Central memory CD8-positive, alpha-beta T cell (primary cell): ENCODE measurements around the gene CTNNA3.

Experiments used
- ATAC-seq: fragments of 150-1000 bp; cut with Tn5 transposase; replicated peaks from 2 replicates; pipeline ENCODE4 v1.10.0; 2022; ENCODE audit warnings: mild to moderate bottlenecking, moderate FRiP score, moderate number of reproducible peaks; ENCODE audit not compliant: poor library complexity, severe bottlenecking; ENCODE audit errors: extremely low read depth
- DNase-seq, 2 donors: peaks; one replicate each; pipeline ENCODE4 v3.0.0; 2021; ENCODE audit warnings: low spot score in 2 of 2
- H3K27ac Mint-ChIP-seq: one replicate; pipeline ENCODE4 v1.8.0; 2022; ENCODE audit warnings: low read depth, mild to moderate bottlenecking, moderate library complexity, mixed read lengths
- H3K27me3 Mint-ChIP-seq: one replicate; pipeline ENCODE4 v1.8.0; 2022; ENCODE audit warnings: mixed read lengths
- H3K36me3 Mint-ChIP-seq: one replicate; pipeline ENCODE4 v1.8.0; 2022; ENCODE audit warnings: mild to moderate bottlenecking, moderate library complexity, mixed read lengths; ENCODE audit not compliant: insufficient read depth
- H3K4me1 Mint-ChIP-seq: one replicate; pipeline ENCODE4 v1.8.0; 2022; ENCODE audit warnings: mixed read lengths
- H3K4me3 Mint-ChIP-seq: one replicate; pipeline ENCODE4 v1.8.0; 2022; ENCODE audit warnings: mild to moderate bottlenecking, moderate library complexity, mixed read lengths
- H3K9me3 Mint-ChIP-seq: one replicate; pipeline ENCODE4 v1.8.0; 2022; ENCODE audit warnings: mixed read lengths

The CTNNA3 gene

GRCh38 chr10:67519434-67519833 is 176.6 kb downstream of the CTNNA3 start:
- Mint-ChIP-seq H3K27me3 (peaks cover 25% of the 10 kb centered on the region), H3K9me3 (no peaks in the 10 kb centered on the region), H3K4me3 (no peak overlapping the region), H3K4me1 (no peaks in the 10 kb centered on the region), H3K27ac (no peak overlapping the region), H3K36me3 (no peaks in the 10 kb centered on the region)
- no peak for DNase-seq
- ATAC-seq, result no peak

- peaks cover 25% of the 10 kb centered on the region for H3K27me3 Mint-ChIP-seq
- DNase-seq (no peak), ATAC-seq (no peak)
- H3K27ac Mint-ChIP-seq, result no peak overlapping the region
- H3K36me3 Mint-ChIP-seq, result no peaks in the 10 kb centered on the region
- no peaks in the 10 kb centered on the region for H3K4me1 Mint-ChIP-seq
- no peak overlapping the region for H3K4me3 Mint-ChIP-seq
- no peaks in the 10 kb centered on the region for H3K9me3 Mint-ChIP-seq
Observed at GRCh38 chr10:67518756-67519155, 177.2 kb downstream of the CTNNA3 start.

GRCh38 chr10:67518043-67518442 is 178.0 kb downstream of the CTNNA3 start:
- H3K27ac Mint-ChIP-seq, result no peak overlapping the region
- no peak for ATAC-seq
- DNase-seq, result no peak
- H3K36me3 Mint-ChIP-seq, result no peaks in the 10 kb centered on the region
- H3K9me3 Mint-ChIP-seq, result no peaks in the 10 kb centered on the region
- no peaks in the 10 kb centered on the region for H3K4me1 Mint-ChIP-seq
- peaks cover 18% of the 10 kb centered on the region for H3K27me3 Mint-ChIP-seq
- no peak overlapping the region for H3K4me3 Mint-ChIP-seq

- H3K4me1 Mint-ChIP-seq, result no peaks in the 10 kb centered on the region
- H3K36me3 Mint-ChIP-seq, result no peaks in the 10 kb centered on the region
- H3K4me3 Mint-ChIP-seq, result no peak overlapping the region
- peaks cover 14% of the 10 kb centered on the region for H3K27me3 Mint-ChIP-seq
- DNase-seq (no peak), ATAC-seq (no peak)
- H3K27ac Mint-ChIP-seq, result no peak overlapping the region
- no peaks in the 10 kb centered on the region for H3K9me3 Mint-ChIP-seq
Observed at GRCh38 chr10:67506757-67507091, 189.3 kb downstream of the CTNNA3 start.

GRCh38 chr10:67506083-67506756 is 189.8 kb downstream of the CTNNA3 start:
- H3K27me3 Mint-ChIP-seq, result peaks cover 14% of the 10 kb centered on the region
- H3K27ac Mint-ChIP-seq, result no peak overlapping the region
- no peak for DNase-seq
- no peaks in the 10 kb centered on the region for H3K9me3 Mint-ChIP-seq
- no peak overlapping the region for H3K4me3 Mint-ChIP-seq
- H3K4me1 Mint-ChIP-seq, result no peaks in the 10 kb centered on the region
- H3K36me3 Mint-ChIP-seq, result no peaks in the 10 kb centered on the region
- no peak for ATAC-seq

GRCh38 chr10:67492317-67493019 is 203.5 kb downstream of the CTNNA3 start:
- H3K27me3 Mint-ChIP-seq, result peaks cover 5% of the 10 kb centered on the region
- H3K36me3 Mint-ChIP-seq, result no peaks in the 10 kb centered on the region
- ATAC-seq (no peak), DNase-seq (no peak)
- no peaks in the 10 kb centered on the region for H3K9me3 Mint-ChIP-seq
- H3K4me3 Mint-ChIP-seq, result no peak overlapping the region
- H3K4me1 Mint-ChIP-seq, result no peaks in the 10 kb centered on the region
- no peak overlapping the region for H3K27ac Mint-ChIP-seq

- Mint-ChIP-seq H3K9me3 (no peaks in the 10 kb centered on the region), H3K27ac (no peak overlapping the region), H3K27me3 (peaks cover 12% of the 10 kb centered on the region), H3K36me3 (no peaks in the 10 kb centered on the region), H3K4me3 (no peak overlapping the region), H3K4me1 (no peaks in the 10 kb centered on the region)
- DNase-seq (no peak), ATAC-seq (no peak)
Observed at GRCh38 chr10:67487906-67488619, 207.9 kb downstream of the CTNNA3 start.

GRCh38 chr10:67487199-67487598 is 208.8 kb downstream of the CTNNA3 start:
- Mint-ChIP-seq H3K9me3 (no peaks in the 10 kb centered on the region), H3K4me1 (no peaks in the 10 kb centered on the region), H3K27ac (no peak overlapping the region), H3K4me3 (no peak overlapping the region), H3K27me3 (peaks cover 12% of the 10 kb centered on the region), H3K36me3 (no peaks in the 10 kb centered on the region)
- DNase-seq (no peak), ATAC-seq (no peak)

GRCh38 chr10:67477868-67478267 is 218.1 kb downstream of the CTNNA3 start:
- no peak overlapping the region for H3K27ac Mint-ChIP-seq
- H3K27me3 Mint-ChIP-seq, result peaks cover 8% of the 10 kb centered on the region
- no peaks in the 10 kb centered on the region for H3K36me3 Mint-ChIP-seq
- DNase-seq (no peak), ATAC-seq (no peak)
- no peak overlapping the region for H3K4me3 Mint-ChIP-seq
- no peaks in the 10 kb centered on the region for H3K4me1 Mint-ChIP-seq
- H3K9me3 Mint-ChIP-seq, result peaks cover 19% of the 10 kb centered on the region

- DNase-seq, result no peak
- Mint-ChIP-seq H3K4me1 (no peaks in the 10 kb centered on the region), H3K9me3 (peaks cover 19% of the 10 kb centered on the region), H3K27ac (no peak overlapping the region), H3K4me3 (no peak overlapping the region), H3K36me3 (no peaks in the 10 kb centered on the region), H3K27me3 (peaks cover 14% of the 10 kb centered on the region)
- no peak for ATAC-seq
Observed at GRCh38 chr10:67476201-67476600, 219.8 kb downstream of the CTNNA3 start.

GRCh38 chr10:67473850-67474633 is 222.0 kb downstream of the CTNNA3 start:
- no peak overlapping the region for H3K27ac Mint-ChIP-seq
- H3K4me3 Mint-ChIP-seq, result no peak overlapping the region
- no peaks in the 10 kb centered on the region for H3K4me1 Mint-ChIP-seq
- no peaks in the 10 kb centered on the region for H3K36me3 Mint-ChIP-seq
- peaks cover 24% of the 10 kb centered on the region for H3K9me3 Mint-ChIP-seq
- ATAC-seq (no peak), DNase-seq (no peak)
- H3K27me3 Mint-ChIP-seq, result peaks cover 23% of the 10 kb centered on the region

- Mint-ChIP-seq H3K4me3 (no peak overlapping the region), H3K36me3 (no peaks in the 10 kb centered on the region), H3K27me3 (peaks cover 23% of the 10 kb centered on the region), H3K4me1 (no peaks in the 10 kb centered on the region), H3K9me3 (peaks cover 5% of the 10 kb centered on the region), H3K27ac (no peak overlapping the region)
- no peak for DNase-seq
- ATAC-seq, result no peak
Observed at GRCh38 chr10:67471022-67471421, 225.0 kb downstream of the CTNNA3 start.
